ENCODE measurements around the gene VASP. TPM values are rescaled to one million over a fixed set of nuclear protein-coding genes. Genes with fewer than 3 reads are reported as not detected.
A peak's percentile ranks its signal among the peaks of the same experiment; 100 is the strongest.

Gene VASP
- total RNA-seq, 1 donor from 2014 or later = 103 TPM

- peak overlapping the region; percentile 97 for H3K27ac ChIP-seq
- H3K4me3 ChIP-seq = peak overlapping the region; percentile 45 to 46
- no peak for DNase-seq (ENCODE audit: extremely low spot score in 2 of 2)
- H3K9me3 ChIP-seq = no peaks in the 10 kb centered on the region
- H3K4me1 ChIP-seq = peaks cover 8% of the 10 kb centered on the region
- intact Hi-C loops (cut with DNase I) = loop anchor here (2.0 kb wide), 1 partner anchor 40 kb away; no protein-coding TSS in a partner anchor
- peak; percentile 91 to 99 (median 97) for TF ChIP-seq CTCF (IDR thresholded peaks at IDR 0.05)
- TF ChIP-seq POLR2A (IDR thresholded peaks at IDR 0.05) = no peak
- peak; percentile 54 to 84 for TF ChIP-seq POLR2AphosphoS5 (IDR thresholded peaks at IDR 0.05; ENCODE audit: insufficient read depth in 1 of 2, low read depth in 1 of 2)
- H3K27me3 ChIP-seq = no peaks in the 10 kb centered on the region
- no peaks in the 10 kb centered on the region for H3K36me3 ChIP-seq
Measured at GRCh38 chr19:45478454-45479238, 28.6 kb upstream of the VASP start.

- no peak for DNase-seq (ENCODE audit: extremely low spot score in 2 of 2)
- TF ChIP-seq POLR2A (IDR thresholded peaks at IDR 0.05) (no peak), POLR2AphosphoS5 (IDR thresholded peaks at IDR 0.05; ENCODE audit: insufficient read depth in 1 of 2, low read depth in 1 of 2) (no peak), CTCF (IDR thresholded peaks at IDR 0.05) (no peak)
- Histone ChIP-seq H3K36me3 (no peaks in the 10 kb centered on the region), H3K9me3 (no peaks in the 10 kb centered on the region), H3K27ac (no peak overlapping the region), H3K4me3 (no peak overlapping the region), H3K4me1 (peaks cover 8% of the 10 kb centered on the region), H3K27me3 (no peaks in the 10 kb centered on the region)
- intact Hi-C loops (cut with DNase I) = no loop called here
Measured at GRCh38 chr19:45483033-45483432, 24.2 kb upstream of the VASP start.

DNA sequence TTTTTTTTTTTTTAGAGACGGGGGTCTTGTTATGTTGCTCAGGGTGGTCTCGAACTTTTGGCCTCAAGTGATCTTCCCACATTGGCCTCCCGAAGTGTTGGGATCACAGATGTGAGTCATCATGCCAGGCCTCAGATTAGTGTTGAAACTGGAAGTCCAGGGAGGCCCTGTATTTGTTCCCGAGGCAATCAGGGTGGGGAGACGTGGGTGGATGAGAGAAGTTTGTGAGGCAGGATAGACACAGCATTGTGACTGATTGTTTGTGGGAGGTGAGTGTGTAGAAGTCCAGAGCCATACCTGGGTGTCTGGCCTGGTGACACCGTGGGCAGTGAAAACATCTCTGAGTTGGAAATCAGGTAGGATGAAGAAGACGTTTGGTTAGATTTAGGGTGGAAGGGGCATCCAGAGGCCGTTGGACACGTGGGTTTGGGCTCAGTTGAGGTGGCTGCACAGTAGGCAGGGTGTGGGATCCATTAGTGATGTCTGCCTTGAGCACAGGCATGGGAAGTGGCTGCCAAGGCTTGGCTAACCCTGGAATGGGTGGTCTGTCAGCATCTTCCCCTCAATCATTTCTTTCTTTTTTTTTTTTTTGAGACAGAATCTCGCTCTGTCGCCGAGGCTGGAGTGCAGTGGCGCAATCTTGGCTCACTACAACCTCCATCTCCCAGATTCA lies 22.9 kb upstream of the VASP start:
- Histone ChIP-seq H3K4me1 (peaks cover 4% of the 10 kb centered on the region), H3K9me3 (no peaks in the 10 kb centered on the region), H3K27ac (no peak overlapping the region), H3K4me3 (no peak overlapping the region), H3K27me3 (no peaks in the 10 kb centered on the region), H3K36me3 (no peaks in the 10 kb centered on the region)
- intact Hi-C loops (cut with DNase I) = no loop called here
- no peak for DNase-seq (ENCODE audit: extremely low spot score in 2 of 2)
- TF ChIP-seq POLR2A (IDR thresholded peaks at IDR 0.05) (no peak), CTCF (IDR thresholded peaks at IDR 0.05) (no peak), POLR2AphosphoS5 (IDR thresholded peaks at IDR 0.05; ENCODE audit: insufficient read depth in 1 of 2, low read depth in 1 of 2) (no peak)

DNA sequence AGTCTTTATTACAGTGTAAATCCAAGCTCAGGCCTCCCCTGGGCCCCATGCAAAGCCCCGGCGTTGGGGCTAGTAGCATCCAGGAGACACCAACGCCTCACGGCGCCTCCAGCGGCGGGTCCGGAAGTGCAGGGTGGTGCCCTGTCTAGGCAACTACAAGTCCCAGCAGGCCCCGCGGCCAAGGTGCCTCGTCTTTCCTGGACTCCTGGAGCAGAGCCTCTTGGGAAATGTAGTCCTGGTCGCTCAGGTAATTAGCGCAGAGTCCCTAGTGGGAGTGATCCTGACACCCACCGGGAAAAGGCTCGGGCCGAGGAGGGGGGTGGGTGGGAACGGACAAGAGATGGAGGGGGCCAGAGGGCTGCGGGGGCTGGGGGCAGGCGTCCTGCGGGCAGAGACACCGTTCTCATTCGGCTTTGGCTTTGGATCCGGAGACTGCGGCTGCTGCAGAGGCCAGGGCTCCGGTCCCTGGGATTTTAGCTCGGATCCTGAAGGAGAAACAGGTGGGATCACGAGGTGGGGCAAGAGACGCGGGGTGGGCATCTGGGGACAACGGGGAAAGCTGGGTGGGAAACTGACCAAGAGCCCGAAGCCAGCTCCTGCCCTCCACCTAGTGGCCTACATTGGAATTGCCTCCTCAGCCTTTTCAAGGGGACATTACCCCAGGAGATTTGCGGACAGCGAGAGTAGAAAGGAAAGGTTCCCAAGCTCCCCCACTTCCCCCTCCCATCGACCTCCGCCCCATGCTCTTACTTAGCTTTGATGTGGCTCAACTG lies 21.8 kb upstream of the VASP start:
- intact Hi-C loops (cut with DNase I) = no loop called here
- peak overlapping the region; percentile 67 to 80 for H3K4me3 ChIP-seq
- no peaks in the 10 kb centered on the region for H3K36me3 ChIP-seq
- peaks cover 4% of the 10 kb centered on the region for H3K4me1 ChIP-seq
- H3K27me3 ChIP-seq = no peaks in the 10 kb centered on the region
- peak in 1 of 2 donors; percentile 98 for DNase-seq (ENCODE audit: extremely low spot score in 2 of 2)
- H3K27ac ChIP-seq = peak overlapping the region; percentile 94
- no peak for TF ChIP-seq POLR2A (IDR thresholded peaks at IDR 0.05)
- peak; percentile 79 to 90 (median 83) for TF ChIP-seq CTCF (IDR thresholded peaks at IDR 0.05)
- peak; percentile 49 to 74 for TF ChIP-seq POLR2AphosphoS5 (IDR thresholded peaks at IDR 0.05; ENCODE audit: insufficient read depth in 1 of 2, low read depth in 1 of 2)
- no peaks in the 10 kb centered on the region for H3K9me3 ChIP-seq

Measured in vagina (tissue), 2 donors.